HepG2 (cell line): ENCODE measurements around the gene CCDC18. TPM values are rescaled to one million over a fixed set of nuclear protein-coding genes. Genes with fewer than 3 reads are reported as not detected.

Experiments used
- ATAC-seq: fragments of 200-7000 bp; cut with Tn5 transposase; 3 replicates; pipeline ENCODE4 v1.9.1; 2020; ENCODE audit warnings: mild to moderate bottlenecking, moderate library complexity
- BruUV-seq: library from RNA; stranded (reverse); fragments of 400-500 nt; replicated peaks from 2 replicates; lab custom pipeline; 2021; lab: Mats Ljungman, UMichigan
- CTCF ChIA-PET: fragments of 300-600 bp; formaldehyde crosslinking; extraction: SDS; loops from one replicate; lab custom pipeline; 2021; ENCODE audit warnings: low total read pairs, inconsistent platforms, low intra/inter-chr PET ratio; lab: Yijun Ruan, JAX
- POLR2A ChIA-PET: fragments of 350-600 bp; sonication (Branson Sonifier 250); formaldehyde crosslinking; loops from one replicate; lab custom pipeline; 2020; ENCODE audit warnings: antibody characterized with exemption, inconsistent platforms; lab: Yijun Ruan, JAX
- DNase-seq: peaks from one replicate; pipeline ENCODE4 v3.0.0-alpha.2; 2015; ENCODE audit warnings: low spot score
- FAIRE-seq: peaks from 3 replicates; lab custom pipeline; 2011; peaks lifted over from hg19 to GRCh38; lab: Jason Lieb, UNC
- H2AFZ ChIP-seq: one replicate; pipeline ENCODE4 v1.6.1; 2011; ENCODE audit warnings: low read length, inconsistent platforms
- H3K27ac ChIP-seq: fragments of 300-600 bp; 3 replicates; pipeline ENCODE4 v1.8.0; 2011; ENCODE audit warnings: mixed run types, mild to moderate bottlenecking, mixed read lengths, low read length, inconsistent platforms; ENCODE audit not compliant: insufficient read depth; ENCODE audit errors: extremely low read length
- H3K27me3 ChIP-seq, 2 experiments: fragments of 200-600 bp in 1 of 2; 2 replicates in 1 of 2; 3 replicates in 1 of 2; pipeline versions ENCODE4 v1.6.0 to v1.8.0; 2011; ENCODE audit warnings: low read length in 2 of 2, mild to moderate bottlenecking in 2 of 2, moderate library complexity in 2 of 2, inconsistent platforms in 1 of 2; ENCODE audit not compliant: insufficient read depth in 2 of 2, control insufficient read depth in 1 of 2
- H3K36me3 ChIP-seq, 2 experiments: fragments of 200-600 bp in 1 of 2; replicated peaks in 1 of 2; 2 replicates in 1 of 2; 3 replicates in 1 of 2; pipeline versions ENCODE4 v1.5.1 to v1.8.0; 2011; ENCODE audit warnings: low read length in 2 of 2, inconsistent platforms in 1 of 2; ENCODE audit not compliant: insufficient read depth in 2 of 2, control insufficient read depth in 1 of 2
- H3K4me1 ChIP-seq: 2 replicates; pipeline ENCODE4 v1.5.1; 2012; ENCODE audit warnings: low read length, inconsistent platforms; ENCODE audit not compliant: insufficient read depth
- H3K4me2 ChIP-seq: 2 replicates; pipeline ENCODE4 v1.6.0; 2011; ENCODE audit warnings: low read depth, low read length, inconsistent platforms
- H3K4me3 ChIP-seq, 3 experiments: fragments of 200-600 bp in 1 of 3; sonication (generic), shearing (Covaris generic) in 1 of 3; replicated peaks in 1 of 3; 2 replicates each; pipeline ENCODE4 v1.5.1; 2011 to 2016; ENCODE audit warnings: low read length in 3 of 3, inconsistent platforms in 2 of 3, low read depth in 2 of 3, mild to moderate bottlenecking in 2 of 3, control low read depth in 1 of 3, mixed read lengths in 1 of 3; ENCODE audit not compliant: insufficient read depth in 1 of 3
- H3K79me2 ChIP-seq: one replicate; pipeline ENCODE4 v1.6.1; 2011; ENCODE audit warnings: low read length, inconsistent platforms; ENCODE audit not compliant: insufficient read depth
- H3K9ac ChIP-seq: 2 replicates; pipeline ENCODE4 v1.6.0; 2011; ENCODE audit warnings: mild to moderate bottlenecking, low read depth, low read length, inconsistent platforms; ENCODE audit not compliant: insufficient read depth
- H3K9me3 ChIP-seq: 2 replicates; pipeline ENCODE4 v1.5.1; 2012; ENCODE audit warnings: mild to moderate bottlenecking, low read length
- H4K20me1 ChIP-seq: 2 replicates; pipeline ENCODE4 v1.6.0; 2011; ENCODE audit warnings: inconsistent platforms, mild to moderate bottlenecking, low read length, moderate library complexity; ENCODE audit not compliant: insufficient read depth
- EED ChIP-seq: sonication (generic); formaldehyde crosslinking; IDR thresholded peaks from 2 replicates; pipeline ENCODE4 v1.5.0; 2020; ENCODE audit warnings: mild to moderate bottlenecking, missing genetic modification reagents
- IRF2 ChIP-seq: IDR thresholded peaks from 2 replicates; pipeline ENCODE4 v1.6.1; 2018; ENCODE audit warnings: missing genetic modification reagents, missing compliant biosample characterization
- MAFF ChIP-seq: IDR thresholded peaks from 2 replicates; pipeline ENCODE4 v1.6.1; 2011; ENCODE audit warnings: low read depth, low read length, improper control_type of control experiment
- NBN ChIP-seq: fragments of 450-650 bp; conservative IDR thresholded peaks from 2 replicates; pipeline ENCODE4 v1.6.1; 2017
- NR2F6 ChIP-seq, 2 experiments: IDR thresholded peaks; 2 replicates each; pipeline ENCODE4 v1.6.1; 2016; ENCODE audit warnings: antibody characterized with exemption in 1 of 2, mild to moderate bottlenecking in 1 of 2
- RARG ChIP-seq: sonication (generic); formaldehyde crosslinking; IDR thresholded peaks from 2 replicates; pipeline ENCODE4 v1.4.0; 2020; ENCODE audit warnings: low read depth, mild to moderate bottlenecking, missing genetic modification reagents
- RXRB ChIP-seq: IDR thresholded peaks from 2 replicates; pipeline ENCODE4 v1.6.1; 2016; ENCODE audit warnings: borderline replicate concordance, missing genetic modification reagents, missing compliant biosample characterization
- ZBTB20 ChIP-seq: sonication (generic); formaldehyde crosslinking; IDR thresholded peaks from 2 replicates; pipeline ENCODE4 v1.8.1; 2023; ENCODE audit warnings: missing genetic modification reagents, low read depth, mild to moderate bottlenecking, borderline replicate concordance
- ZNF232 ChIP-seq: sonication (generic); formaldehyde crosslinking; IDR thresholded peaks from 2 replicates; pipeline ENCODE4 v1.4.0; 2020; ENCODE audit warnings: missing genetic modification reagents, borderline replicate concordance
- ZNF331 ChIP-seq: sonication (generic); formaldehyde crosslinking; IDR thresholded peaks from 2 replicates; pipeline ENCODE4 v1.4.0; 2020; ENCODE audit warnings: missing genetic modification reagents
- ZNF564 ChIP-seq: sonication (generic); formaldehyde crosslinking; IDR thresholded peaks from 2 replicates; pipeline ENCODE4 v1.8.1; 2023; ENCODE audit warnings: mild to moderate bottlenecking, missing genetic modification reagents
- ZNF75D ChIP-seq: sonication (generic); formaldehyde crosslinking; IDR thresholded peaks from 2 replicates; pipeline ENCODE4 v1.8.1; 2023; ENCODE audit warnings: missing genetic modification reagents, mild to moderate bottlenecking, borderline replicate concordance
- WGBS: methylation state at CpG from one replicate; pipeline ENCODE4 v1.1.6; 2017; ENCODE audit warnings: low lambda C conversion rate; 5-methylcytosine and 5-hydroxymethylcytosine counted together
- in situ Hi-C: cut with HindIII; loops from 2 replicates; pipeline ENCODE4 v1.10.0; 2017; ENCODE audit warnings: low pct_unique_long_range_greater_than_20kb; ENCODE audit not compliant: extremely low pct_ligation_motif_present
- intact Hi-C: fragments of 100-400 bp; cut with micrococcal nuclease; formaldehyde crosslinking; loops from one replicate; pipeline ENCODE4 v1.10.0; 2022; ENCODE audit not compliant: unreplicated experiment
- polyA plus RNA-seq, 8 experiments: library from polyadenylated mRNA; depleted of rRNA in 3 of 8; stranded (reverse) in 7 of 8; unstranded in 1 of 8; fragments of >200 nt; fragmentation: Illumina TruSeq in 4 of 8; extraction: Trizol in 4 of 8; gene quantifications; 2 replicates each; pipeline versions ENCODE4 v1.2.1 to v1.2.3, GENCODE V29; 2011 to 2016; ENCODE audit warnings: low read depth in 4 of 8, missing spikeins in 1 of 8, mixed read lengths in 1 of 8; ENCODE audit not compliant: insufficient read depth in 1 of 8
- total RNA-seq, 5 experiments: library from RNA; depleted of rRNA; stranded (reverse); fragments of >200 nt; fragmentation: Illumina TruSeq; extraction: Trizol; gene quantifications; 2 replicates each; pipeline ENCODE4 v1.2.3, GENCODE V29; 2016; ENCODE audit warnings: low read depth in 1 of 5
- TF ChIP-seq, protein P1 (sequence below): sonication (generic); formaldehyde crosslinking; IDR thresholded peaks from 2 replicates; pipeline ENCODE4 v1.5.0; 2020; ENCODE audit warnings: mild to moderate bottlenecking, missing genetic modification reagents, borderline replicate concordance
- TF ChIP-seq, protein P2 (sequence below): sonication (generic); formaldehyde crosslinking; IDR thresholded peaks from 2 replicates; pipeline ENCODE4 v1.4.0; 2020; ENCODE audit warnings: mild to moderate bottlenecking, missing genetic modification reagents
- TF ChIP-seq, protein P3 (sequence below): sonication (generic); formaldehyde crosslinking; IDR thresholded peaks from 2 replicates; pipeline ENCODE4 v1.4.0; 2020; ENCODE audit warnings: missing genetic modification reagents

The CCDC18 gene
- total and polyA plus RNA-seq, 2 of the 13 experiments (the other 11 are each of a cell fraction or from before 2014, with no cell fraction given) = 1.9 to 18.4 TPM

DNA sequence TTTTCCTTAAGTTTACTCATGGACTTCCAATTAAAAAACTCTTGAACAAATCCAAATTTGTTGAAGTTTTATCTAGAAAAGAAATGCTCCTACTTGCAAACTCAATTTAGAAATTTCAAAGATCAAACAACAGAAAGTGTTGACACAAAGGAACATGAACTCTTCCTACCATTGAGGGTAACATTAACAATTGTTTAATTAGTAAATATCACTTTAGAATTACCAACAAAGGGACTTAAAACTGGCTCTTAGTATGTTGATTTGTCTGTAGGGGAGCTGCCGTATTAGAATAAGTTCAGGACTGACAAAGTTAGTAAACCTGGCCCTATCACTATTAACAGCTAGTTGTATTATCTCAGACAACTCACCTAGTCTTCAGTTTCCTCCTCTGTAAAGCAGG, 57.9 kb downstream of the CCDC18 start:
- BruUV-seq = no TSS peak
- Histone ChIP-seq H2AFZ (no peak overlapping the region), H3K9me3 (peaks cover 17% of the 10 kb centered on the region), H3K36me3 (peaks cover 0 to 14% of the 10 kb centered on the region in 2 experiments; a peak in 4 of 5 replicates), H4K20me1 (no peaks in the 10 kb centered on the region), H3K4me3 (no peak overlapping the region), H3K27ac (no peak overlapping the region), H3K9ac (no peak overlapping the region), H3K4me1 (peaks cover 10% of the 10 kb centered on the region), H3K27me3 (no peaks in the 10 kb centered on the region), H3K79me2 (no peaks in the 10 kb centered on the region), H3K4me2 (no peak overlapping the region)
- POLR2A ChIA-PET = no interaction called here
- in situ Hi-C loops (no loop called here), intact Hi-C loops (no loop called here)
- WGBS = 75% methylated on average over 1 of the region's 1 CpG
- no peak for DNase-seq
- TF ChIP-seq MAFF = no peak
- TF ChIP-seq ZNF75D (CRISPR knock-in tag) = no peak
- no peak for TF ChIP-seq ZNF331 (CRISPR knock-in tag)
- ATAC-seq = no peak
- CTCF ChIA-PET = no interaction called here
- no peak for FAIRE-seq

DNA sequence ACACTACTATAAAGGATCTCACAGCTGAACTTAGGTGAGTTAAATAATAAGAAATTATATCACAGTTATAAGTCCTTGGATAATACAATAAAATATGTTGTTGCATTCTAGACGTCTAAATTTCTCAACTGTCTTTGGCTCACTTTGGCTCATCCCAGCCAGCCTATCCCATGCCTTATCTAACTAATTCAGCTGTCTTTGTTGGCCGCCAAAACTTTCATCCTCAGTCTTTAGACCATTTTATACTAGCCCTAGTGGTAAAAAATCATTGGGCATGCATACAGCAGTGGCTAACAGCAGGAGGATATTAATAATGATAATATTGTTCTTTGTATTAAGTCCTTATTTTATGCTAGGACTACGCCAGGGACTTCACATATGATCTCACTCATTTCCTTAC, 59.3 kb downstream of the CCDC18 start:
- H3K4me1 ChIP-seq = peaks cover 10% of the 10 kb centered on the region
- no peak overlapping the region for H3K4me2 ChIP-seq
- no TSS peak for BruUV-seq
- no peaks in the 10 kb centered on the region for H4K20me1 ChIP-seq
- DNase-seq (no peak), FAIRE-seq (no peak), ATAC-seq (no peak)
- CTCF ChIA-PET = no interaction called here
- no peaks in the 10 kb centered on the region for H3K79me2 ChIP-seq
- intact Hi-C loops (no loop called here), in situ Hi-C loops (no loop called here)
- H3K4me3 ChIP-seq = no peak overlapping the region
- H3K9me3 ChIP-seq = peaks cover 25% of the 10 kb centered on the region
- WGBS = 96% methylated on average over 3 of the region's 3 CpGs
- no peak overlapping the region for H2AFZ ChIP-seq
- H3K36me3 ChIP-seq = peaks cover 0 to 14% of the 10 kb centered on the region in 2 experiments; a peak in 4 of 5 replicates
- H3K27ac ChIP-seq = no peak overlapping the region
- H3K9ac ChIP-seq = no peak overlapping the region
- POLR2A ChIA-PET = no interaction called here
- H3K27me3 ChIP-seq = no peaks in the 10 kb centered on the region
- TF ChIP-seq ZNF232 (CRISPR knock-in tag) (no peak), ZBTB20 (no peak), RARG (CRISPR knock-in tag) (no peak), EED (CRISPR knock-in tag) (no peak), RXRB (CRISPR knock-in tag) (no peak), NR2F6 (IDR thresholded peaks at IDR 0.05) (no peak), NR2F6 (CRISPR knock-in tag; IDR thresholded peaks at IDR 0.05) (no peak), ZNF564 (no peak), IRF2 (CRISPR knock-in tag) (no peak), NBN (no peak)
- TF ChIP-seq, protein P1, sequence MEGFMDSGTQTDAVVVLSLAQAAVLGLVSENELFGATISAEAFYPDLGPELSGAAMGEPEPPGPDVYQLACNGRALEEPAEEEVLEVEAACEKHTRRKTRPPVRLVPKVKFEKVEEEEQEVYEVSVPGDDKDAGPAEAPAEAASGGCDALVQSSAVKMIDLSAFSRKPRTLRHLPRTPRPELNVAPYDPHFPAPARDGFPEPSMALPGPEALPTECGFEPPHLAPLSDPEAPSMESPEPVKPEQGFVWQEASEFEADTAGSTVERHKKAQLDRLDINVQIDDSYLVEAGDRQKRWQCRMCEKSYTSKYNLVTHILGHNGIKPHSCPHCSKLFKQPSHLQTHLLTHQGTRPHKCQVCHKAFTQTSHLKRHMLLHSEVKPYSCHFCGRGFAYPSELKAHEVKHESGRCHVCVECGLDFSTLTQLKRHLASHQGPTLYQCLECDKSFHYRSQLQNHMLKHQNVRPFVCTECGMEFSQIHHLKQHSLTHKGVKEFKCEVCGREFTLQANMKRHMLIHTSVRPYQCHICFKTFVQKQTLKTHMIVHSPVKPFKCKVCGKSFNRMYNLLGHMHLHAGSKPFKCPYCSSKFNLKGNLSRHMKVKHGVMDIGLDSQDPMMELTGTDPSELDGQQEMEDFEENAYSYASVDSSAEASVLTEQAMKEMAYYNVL (CRISPR knock-in tag) = no peak
- TF ChIP-seq, protein P2, sequence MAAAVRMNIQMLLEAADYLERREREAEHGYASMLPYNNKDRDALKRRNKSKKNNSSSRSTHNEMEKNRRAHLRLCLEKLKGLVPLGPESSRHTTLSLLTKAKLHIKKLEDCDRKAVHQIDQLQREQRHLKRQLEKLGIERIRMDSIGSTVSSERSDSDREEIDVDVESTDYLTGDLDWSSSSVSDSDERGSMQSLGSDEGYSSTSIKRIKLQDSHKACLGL (CRISPR knock-in tag) = no peak
- TF ChIP-seq, protein P3, sequence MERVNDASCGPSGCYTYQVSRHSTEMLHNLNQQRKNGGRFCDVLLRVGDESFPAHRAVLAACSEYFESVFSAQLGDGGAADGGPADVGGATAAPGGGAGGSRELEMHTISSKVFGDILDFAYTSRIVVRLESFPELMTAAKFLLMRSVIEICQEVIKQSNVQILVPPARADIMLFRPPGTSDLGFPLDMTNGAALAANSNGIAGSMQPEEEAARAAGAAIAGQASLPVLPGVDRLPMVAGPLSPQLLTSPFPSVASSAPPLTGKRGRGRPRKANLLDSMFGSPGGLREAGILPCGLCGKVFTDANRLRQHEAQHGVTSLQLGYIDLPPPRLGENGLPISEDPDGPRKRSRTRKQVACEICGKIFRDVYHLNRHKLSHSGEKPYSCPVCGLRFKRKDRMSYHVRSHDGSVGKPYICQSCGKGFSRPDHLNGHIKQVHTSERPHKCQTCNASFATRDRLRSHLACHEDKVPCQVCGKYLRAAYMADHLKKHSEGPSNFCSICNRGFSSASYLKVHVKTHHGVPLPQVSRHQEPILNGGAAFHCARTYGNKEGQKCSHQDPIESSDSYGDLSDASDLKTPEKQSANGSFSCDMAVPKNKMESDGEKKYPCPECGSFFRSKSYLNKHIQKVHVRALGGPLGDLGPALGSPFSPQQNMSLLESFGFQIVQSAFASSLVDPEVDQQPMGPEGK (CRISPR knock-in tag) = no peak
